GM18951 (cell line): ENCODE results near the gene MGMT.

Source experiments
- POLR2A ChIP-seq: IDR thresholded peaks from 4 replicates; pipeline ENCODE4 v1.6.1; 2011; ENCODE audit warnings: mild to moderate bottlenecking; ENCODE audit not compliant: insufficient read length, insufficient read depth; ENCODE audit errors: extremely low read depth
- in situ Hi-C: fragments of 300-500 bp; cut with MboI; formaldehyde crosslinking; loops from one replicate; pipeline ENCODE4 v1.12.0; 2022; ENCODE audit warnings: low sequenced_read_pairs, mixed read lengths, inconsistent platforms; ENCODE audit not compliant: unreplicated experiment

MGMT gene

DNA sequence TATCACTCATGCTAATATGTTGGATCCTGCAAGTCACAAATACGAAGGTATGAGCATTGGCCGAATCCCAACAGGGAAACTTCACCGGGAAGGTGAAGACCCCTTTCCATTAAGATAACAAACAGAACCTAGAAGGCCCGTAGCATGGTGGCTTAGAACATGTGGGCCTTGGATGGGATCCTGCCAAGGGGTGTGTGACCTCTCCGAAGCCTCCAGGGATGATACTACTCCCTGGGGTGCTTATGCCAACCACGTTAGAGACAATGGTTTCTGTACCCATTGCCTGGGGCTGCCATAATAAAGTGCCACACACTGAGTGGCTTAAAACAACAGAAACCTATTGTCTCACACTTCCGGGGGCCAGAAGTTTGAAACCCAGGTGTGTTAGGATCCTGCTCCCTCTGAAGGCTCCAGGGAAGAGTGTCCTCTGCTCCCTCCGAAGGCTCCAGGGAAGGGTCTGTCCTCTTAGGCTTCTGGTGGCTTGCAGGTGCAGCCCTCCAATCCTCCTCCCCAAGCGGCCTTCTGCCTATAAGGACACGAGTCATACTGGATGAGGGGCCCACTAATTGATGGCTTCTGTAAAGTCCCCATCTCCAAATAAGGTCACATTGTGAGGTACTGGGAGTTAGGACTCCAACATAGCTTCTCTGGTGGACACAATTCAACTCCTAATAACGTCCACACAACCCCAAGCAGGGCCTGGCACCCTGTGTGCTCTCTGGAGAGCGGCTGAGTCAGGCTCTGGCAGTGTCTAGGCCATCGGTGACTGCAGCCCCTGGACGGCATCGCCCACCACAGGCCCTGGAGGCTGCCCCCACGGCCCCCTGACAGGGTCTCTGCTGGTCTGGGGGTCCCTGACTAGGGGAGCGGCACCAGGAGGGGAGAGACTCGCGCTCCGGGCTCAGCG, 992 bp upstream of the MGMT start:
- no peak for TF ChIP-seq POLR2A
- in situ Hi-C loops, result no loop called here

- no peak for TF ChIP-seq POLR2A
- in situ Hi-C loops, result no loop called here
These were observed 471 bp downstream of the MGMT start for GRCh38 chr10:129467359-129468064.

DNA sequence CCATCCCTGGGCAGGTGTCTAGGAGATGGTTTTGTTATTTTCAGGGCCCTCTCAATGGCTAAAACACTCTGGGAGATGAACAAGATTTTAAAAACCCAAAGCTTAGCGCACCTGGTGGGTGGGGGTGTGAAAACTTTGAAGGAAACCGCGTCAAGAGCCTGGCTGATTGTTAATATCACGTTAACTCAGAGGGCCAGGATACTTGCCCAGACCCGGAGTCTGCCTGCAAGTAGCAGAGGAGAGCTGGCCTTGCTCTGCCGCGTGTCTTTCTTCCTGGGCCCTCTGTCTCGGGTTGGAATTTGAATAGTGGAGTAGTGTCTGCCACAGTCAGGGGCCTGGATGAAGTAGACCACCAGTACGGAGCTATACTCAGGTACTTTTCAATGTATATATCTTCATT, 1.1 kb downstream of the MGMT start:
- no peak for TF ChIP-seq POLR2A
- in situ Hi-C loops, result no loop called here

GRCh38 chr10:129470103-129470851, 3.2 kb downstream of the MGMT start:
- no peak for TF ChIP-seq POLR2A
- in situ Hi-C loops, result no loop called here

DNA sequence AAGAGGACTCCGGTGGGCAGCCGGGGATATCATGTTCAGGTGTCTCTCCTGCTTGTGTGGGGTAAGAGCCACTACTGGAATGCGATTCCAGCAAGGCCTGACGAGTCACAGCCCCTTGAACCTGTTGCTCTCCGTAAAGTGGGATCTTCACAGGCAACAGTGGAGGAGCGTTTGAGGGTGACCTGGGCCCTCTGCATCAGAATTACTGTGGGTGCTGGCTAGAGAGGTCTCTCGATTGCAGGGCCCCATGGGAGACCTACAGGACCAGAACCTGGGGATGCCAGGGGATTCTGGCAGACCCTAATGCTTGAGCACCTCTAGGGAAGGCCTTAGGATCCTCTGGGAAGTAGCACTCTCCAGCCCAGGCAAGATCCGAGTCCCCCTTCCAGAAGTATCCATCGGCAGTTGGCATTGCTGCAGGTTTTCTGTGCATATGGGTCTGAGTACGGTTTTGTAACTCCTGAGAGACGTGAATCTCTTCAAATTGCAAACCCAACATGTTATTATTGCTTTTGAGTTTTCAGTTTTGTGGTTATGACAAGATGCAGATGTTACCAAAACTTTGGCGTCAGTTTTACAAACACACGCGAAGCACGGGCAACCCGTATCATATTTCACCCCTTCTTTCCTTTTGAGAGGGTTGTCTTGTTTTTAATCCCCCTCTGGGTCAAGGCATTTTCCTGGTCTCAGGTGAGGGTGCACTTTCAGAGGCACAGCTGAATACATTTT, 4.6 kb downstream of the MGMT start:
- TF ChIP-seq POLR2A, result no peak
- in situ Hi-C loops, result no loop called here

DNA sequence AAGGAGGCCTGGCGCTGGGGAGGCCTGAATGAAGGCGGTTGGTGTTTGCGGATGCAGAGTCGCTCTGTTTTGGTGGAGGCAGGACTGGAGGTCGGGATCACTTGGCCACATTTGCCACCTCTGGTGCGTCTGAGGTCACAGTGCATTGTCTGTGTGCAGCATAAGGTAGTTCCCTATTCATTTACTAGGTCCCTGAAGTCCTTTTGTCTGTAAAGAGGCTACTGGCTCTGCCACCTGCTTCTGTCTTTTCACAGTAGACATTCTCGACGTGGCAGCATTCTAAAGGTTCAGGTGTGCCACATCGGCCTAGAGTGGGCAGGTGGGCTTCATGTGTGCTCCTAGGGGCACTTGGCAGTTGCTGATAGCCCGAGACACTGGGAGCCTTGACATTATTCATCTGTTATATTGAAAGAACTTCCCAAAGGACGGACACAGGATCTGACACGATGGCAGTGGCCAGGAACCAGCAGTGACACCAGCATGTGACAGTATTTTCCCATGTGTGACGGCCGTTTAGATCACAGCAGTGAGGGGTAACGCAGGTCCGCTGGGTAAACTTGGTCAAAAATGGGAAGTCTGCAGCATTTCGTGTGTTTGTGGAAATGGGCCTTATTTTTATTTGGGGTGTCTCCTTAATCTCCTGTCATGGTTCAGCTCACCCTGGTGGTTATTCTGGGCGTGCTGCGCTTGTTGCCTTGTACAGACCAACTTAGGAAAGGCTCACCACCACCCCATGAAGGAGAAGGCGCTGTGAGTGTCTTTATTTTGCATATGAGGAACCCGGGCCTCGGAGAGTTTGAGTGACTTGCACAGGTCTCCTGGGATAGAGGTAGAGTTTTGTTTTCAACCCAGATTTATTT, 5.9 kb downstream of the MGMT start:
- TF ChIP-seq POLR2A, result no peak
- in situ Hi-C loops, result no loop called here

DNA sequence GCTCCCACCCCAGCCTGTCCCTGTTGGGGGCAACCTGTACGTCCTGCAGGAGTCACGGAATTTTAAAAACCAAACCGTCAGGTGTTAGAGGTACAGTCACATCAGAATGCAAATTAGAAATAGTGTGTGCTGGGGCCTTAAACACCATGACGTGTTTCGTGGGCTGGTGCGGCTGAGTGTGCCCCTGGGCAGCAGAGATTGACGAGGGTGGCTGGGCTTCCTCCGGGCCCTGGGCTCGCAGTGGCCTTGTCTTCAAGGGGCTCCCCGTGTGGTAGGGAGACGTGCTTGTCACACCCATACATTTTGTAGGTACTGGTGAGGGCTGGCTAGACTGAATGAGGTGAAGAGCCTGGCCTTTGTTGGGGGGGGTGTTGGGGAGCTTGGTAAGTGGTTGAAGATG, 7.6 kb downstream of the MGMT start:
- TF ChIP-seq POLR2A, result no peak
- in situ Hi-C loops, result no loop called here

- in situ Hi-C loops, result no loop called here
- no peak for TF ChIP-seq POLR2A
These were observed 9.4 kb downstream of the MGMT start for GRCh38 chr10:129476431-129476830.

DNA sequence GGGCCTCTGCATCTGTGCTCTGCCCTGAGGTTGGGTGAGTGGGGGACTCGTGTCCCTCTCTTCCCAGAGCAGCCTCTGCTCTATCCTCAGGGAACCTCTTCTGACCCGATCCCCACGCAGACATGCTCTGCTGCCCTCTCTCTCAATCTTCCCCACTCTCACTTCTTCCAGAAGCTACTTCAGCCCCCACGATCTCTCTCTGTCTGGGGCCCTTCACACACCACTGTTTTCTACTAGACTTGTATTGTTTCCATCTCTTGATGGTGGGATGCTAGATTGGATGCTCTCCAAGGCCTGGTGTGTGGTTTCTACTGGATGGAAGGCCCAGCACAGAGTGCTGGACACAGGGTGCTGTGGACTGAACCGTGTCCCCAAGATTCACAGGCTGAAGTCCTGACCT, 10.0 kb downstream of the MGMT start:
- TF ChIP-seq POLR2A, result no peak
- in situ Hi-C loops, result no loop called here

GRCh38 chr10:129481641-129482040, 14.6 kb downstream of the MGMT start:
- in situ Hi-C loops, result no loop called here
- TF ChIP-seq POLR2A, result no peak

DNA sequence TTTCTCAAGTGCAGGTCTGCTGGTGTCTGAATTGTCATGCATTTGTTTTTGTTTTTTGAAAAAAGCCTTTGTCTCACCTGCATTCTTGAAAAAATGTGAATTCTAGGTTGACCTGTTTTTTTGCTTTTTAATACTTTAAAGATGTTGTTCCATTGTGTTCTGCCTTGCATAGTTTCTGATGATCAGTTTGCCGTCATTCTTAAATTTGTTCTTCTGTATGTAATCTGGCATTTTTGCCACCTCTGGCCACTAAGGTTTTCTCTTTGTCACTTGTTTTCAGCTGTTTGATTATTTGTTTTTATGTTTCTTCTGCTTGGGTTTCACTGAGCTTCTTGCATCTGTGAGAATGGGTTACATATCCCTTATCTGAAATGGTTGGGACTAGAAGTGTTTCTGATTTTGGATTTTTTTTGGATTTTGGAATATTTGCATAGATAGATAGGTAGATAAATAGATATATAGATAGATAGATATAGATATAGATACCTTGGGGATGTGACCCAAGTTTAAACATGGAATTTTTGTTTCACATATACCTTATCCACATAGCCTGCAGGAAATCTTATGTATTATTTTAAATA, 16.5 kb downstream of the MGMT start:
- in situ Hi-C loops, result no loop called here
- no peak for TF ChIP-seq POLR2A

GRCh38 chr10:129486805-129487204, 19.8 kb downstream of the MGMT start:
- no peak for TF ChIP-seq POLR2A
- in situ Hi-C loops, result no loop called here
